GM21619 (cell line): ENCODE measurements around the gene HOXA2.

Experiments
- ATAC-seq: cut with Tn5 transposase; IDR thresholded peaks from one replicate; pipeline ENCODE4 v1.9.1; 2021; ENCODE audit not compliant: unreplicated experiment

Gene HOXA2

GRCh38 chr7:27080844-27081436 lies 21.5 kb downstream of the HOXA2 start:
- ATAC-seq, result no peak

DNA sequence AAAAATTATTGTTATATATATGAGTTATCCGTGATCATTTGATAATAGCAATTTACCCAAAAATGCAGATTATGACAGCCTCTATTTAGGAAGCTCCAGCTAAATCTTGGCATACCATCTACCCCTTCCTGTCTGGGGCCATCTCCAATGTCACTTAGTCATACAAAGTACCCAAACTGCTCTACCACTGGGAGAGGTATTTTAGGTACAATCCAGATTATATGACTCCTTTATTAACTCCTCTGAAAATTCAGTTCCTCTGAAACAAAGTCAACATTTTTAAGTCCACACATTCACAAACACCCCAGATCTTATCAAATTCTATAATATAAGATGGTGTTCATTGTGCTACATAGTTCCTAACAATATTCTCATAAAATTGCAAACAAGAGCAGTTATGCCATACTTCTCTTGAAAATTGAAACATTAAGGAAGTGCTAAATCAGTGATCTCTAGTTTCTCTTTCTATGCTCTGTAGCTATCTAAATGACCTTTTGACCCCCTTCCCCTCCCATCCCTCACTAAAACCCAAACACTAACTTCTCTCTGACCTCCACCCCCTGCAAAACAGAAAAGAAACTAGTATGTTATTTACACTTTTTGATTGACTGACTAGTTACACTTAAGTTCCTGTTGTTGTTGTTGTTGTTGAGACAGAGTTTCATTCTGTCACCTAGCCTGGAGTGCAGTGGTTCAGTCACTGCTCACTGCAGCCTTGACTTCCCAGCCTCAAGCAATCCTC lies 23.1 kb downstream of the HOXA2 start:
- ATAC-seq, result no peak

GRCh38 chr7:27078616-27079233 lies 23.8 kb downstream of the HOXA2 start:
- no peak for ATAC-seq

DNA sequence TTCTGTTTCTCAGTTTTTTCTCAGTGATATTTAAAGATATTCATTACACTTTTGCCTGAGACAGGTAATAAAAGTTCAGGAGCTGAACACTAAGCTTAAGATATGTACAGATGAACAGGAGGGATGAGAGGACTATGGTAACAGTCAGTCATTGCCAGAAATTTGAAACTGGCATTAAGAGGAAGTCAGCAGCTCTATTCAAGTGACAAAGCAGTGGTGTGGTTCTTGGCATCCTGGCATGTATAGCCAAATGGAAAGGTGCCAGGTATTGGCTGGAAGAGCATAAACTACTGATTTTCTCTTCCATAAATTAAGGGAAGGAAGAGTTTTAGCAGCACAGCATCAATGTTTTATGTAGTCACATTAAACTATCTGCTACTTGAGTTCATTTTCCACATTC lies 29.4 kb downstream of the HOXA2 start:
- no peak for ATAC-seq

DNA sequence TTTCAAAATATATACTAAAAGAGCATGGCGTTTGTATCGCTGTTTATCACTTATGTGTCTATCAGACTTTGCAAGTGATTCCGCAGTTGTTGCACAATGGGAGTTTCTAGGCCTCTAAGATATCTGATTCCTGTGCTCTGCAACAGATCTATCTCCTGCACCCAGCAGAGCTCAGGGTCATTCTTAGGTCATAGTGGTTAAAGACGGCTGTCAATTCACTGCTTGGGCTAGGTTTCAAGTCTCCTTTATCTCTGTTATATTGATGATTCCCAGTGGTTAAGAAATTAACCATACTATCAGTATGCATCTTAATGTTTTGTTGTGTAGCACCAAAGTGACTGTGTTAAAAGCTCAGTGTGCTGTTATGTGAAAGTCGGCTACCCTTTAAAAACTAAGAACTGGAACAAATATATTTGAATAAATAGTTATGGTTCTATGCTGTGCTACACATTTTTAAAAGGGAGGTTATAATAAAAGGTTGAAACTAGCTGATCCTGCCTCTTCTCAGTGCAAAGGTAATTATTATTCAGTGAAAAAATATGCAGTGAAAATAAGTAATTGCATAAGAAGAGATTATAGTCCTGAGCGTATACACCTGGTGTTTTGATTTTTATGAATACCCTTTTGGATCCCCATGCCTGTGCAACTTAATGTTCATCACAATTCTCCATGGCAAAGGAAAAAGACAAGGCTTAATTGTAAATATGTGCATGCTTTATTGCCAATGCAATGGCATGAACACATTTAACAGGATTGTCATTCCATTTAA lies 30.7 kb downstream of the HOXA2 start:
- no peak for ATAC-seq

DNA sequence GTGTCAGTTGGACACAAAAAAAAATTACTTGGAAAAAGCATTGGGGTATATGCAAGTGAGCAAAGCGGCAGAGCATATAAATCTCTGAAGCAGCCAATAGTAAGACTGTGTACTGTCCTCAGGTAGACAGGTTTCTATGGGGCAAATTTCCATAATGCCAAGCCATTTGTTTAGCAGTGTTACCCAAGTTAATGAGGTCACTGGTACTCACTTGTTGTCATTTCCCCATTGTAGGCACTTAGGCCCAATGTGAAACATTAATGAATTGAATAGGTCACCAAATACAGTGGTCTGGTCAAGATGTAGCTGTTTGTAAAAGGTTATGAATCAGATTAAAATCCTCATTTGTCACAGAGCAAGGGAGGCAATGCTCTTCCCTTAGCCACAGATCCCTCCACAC lies 34.2 kb downstream of the HOXA2 start:
- no peak for ATAC-seq

GRCh38 chr7:27066148-27066547 lies 36.3 kb downstream of the HOXA2 start:
- ATAC-seq, result no peak

DNA sequence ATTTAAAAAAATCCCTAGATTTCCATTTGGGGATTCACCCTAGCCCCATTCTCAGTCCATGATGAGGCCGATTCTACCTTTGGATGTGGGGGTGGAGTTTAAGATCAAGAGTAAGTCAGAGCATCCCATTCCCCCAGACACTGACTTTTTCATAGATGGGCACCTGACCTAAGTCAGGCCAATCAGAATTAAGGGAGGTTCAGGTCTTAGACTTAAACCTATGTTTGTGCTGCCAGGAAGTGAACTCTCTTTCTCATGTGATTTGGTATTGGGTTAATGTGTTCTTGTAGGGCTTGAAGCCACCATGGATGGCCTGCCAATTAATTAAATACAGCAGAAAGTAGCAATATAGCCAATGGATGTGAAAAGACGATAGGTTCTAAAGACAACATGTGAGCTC lies 36.8 kb downstream of the HOXA2 start:
- ATAC-seq, result no peak

DNA sequence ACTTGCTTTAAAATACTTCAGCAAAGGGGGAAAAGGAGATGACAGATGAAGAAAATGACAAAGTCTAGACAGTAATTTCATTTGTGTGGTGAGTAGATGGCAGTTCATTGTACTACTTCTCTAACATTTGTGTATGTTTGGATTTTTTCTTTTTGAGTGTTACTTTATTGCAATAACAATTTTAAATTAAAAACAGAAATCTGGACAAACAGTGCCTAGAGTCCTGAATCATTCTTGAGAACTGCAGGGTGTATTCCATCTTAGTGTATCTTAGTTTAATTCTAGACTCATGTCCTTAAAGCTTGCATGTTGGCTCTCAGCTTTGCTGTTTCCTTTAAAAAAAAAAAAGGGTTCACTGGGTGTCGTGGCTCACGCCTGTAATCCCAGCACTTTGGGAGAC lies 37.8 kb downstream of the HOXA2 start:
- no peak for ATAC-seq

GRCh38 chr7:27064159-27064558 lies 38.3 kb downstream of the HOXA2 start:
- ATAC-seq, result no peak

GRCh38 chr7:27062946-27063345 lies 39.5 kb downstream of the HOXA2 start:
- ATAC-seq, result no peak

- no peak for ATAC-seq
These were observed 49.3 kb downstream of the HOXA2 start for GRCh38 chr7:27053153-27053552.

GRCh38 chr7:27051451-27051850 lies 51.0 kb downstream of the HOXA2 start:
- ATAC-seq, result no peak
